Retinal pigment epithelial cell (primary cell): Measurements from ENCODE around the gene MPZL1.

Experiments
- DNase-seq: peaks from one replicate; pipeline ENCODE4 v3.0.0-alpha.2; 2010; ENCODE audit warnings: low read depth
- H3K4me3 ChIP-seq: 2 replicates; pipeline ENCODE4 v1.5.1; 2011; ENCODE audit warnings: mild to moderate bottlenecking, low read length, control low read depth, moderate library complexity
- TF ChIP-seq, protein P1 (sequence below): conservative IDR thresholded peaks from 2 replicates; pipeline ENCODE4 v1.5.1; 2011; ENCODE audit warnings: low read depth, low read length, control low read depth, inconsistent platforms

Gene MPZL1

DNA sequence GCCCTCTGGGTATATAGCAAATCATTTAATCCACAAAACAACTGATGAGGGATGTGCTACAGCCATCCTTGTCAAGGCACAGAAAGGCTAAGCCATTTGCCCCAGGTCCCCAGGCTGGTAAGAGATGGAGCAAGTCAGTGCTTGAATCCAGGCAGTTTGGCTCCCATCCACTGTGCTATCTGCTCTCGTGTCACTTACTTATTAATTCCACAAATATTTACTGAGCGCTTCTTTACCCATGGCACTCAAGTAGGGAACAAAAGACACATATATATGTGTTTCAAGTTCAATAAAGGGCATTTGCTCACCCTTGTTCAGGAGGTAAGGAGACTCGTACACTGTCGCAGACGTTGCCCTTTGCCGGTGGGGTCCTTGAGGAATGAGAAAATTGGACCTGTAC, 38.6 kb upstream of the MPZL1 start:
- TF ChIP-seq, protein P1, sequence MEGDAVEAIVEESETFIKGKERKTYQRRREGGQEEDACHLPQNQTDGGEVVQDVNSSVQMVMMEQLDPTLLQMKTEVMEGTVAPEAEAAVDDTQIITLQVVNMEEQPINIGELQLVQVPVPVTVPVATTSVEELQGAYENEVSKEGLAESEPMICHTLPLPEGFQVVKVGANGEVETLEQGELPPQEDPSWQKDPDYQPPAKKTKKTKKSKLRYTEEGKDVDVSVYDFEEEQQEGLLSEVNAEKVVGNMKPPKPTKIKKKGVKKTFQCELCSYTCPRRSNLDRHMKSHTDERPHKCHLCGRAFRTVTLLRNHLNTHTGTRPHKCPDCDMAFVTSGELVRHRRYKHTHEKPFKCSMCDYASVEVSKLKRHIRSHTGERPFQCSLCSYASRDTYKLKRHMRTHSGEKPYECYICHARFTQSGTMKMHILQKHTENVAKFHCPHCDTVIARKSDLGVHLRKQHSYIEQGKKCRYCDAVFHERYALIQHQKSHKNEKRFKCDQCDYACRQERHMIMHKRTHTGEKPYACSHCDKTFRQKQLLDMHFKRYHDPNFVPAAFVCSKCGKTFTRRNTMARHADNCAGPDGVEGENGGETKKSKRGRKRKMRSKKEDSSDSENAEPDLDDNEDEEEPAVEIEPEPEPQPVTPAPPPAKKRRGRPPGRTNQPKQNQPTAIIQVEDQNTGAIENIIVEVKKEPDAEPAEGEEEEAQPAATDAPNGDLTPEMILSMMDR: no peak
- no peak overlapping the region for H3K4me3 ChIP-seq
- DNase-seq: no peak

- TF ChIP-seq, protein P1: no peak
- no peak overlapping the region for H3K4me3 ChIP-seq
- no peak for DNase-seq
Observed at GRCh38 chr1:167683641-167684502, 37.9 kb upstream of the MPZL1 start.

GRCh38 chr1:167685844-167686243, 35.9 kb upstream of the MPZL1 start:
- DNase-seq: no peak
- no peak overlapping the region for H3K4me3 ChIP-seq
- TF ChIP-seq, protein P1: no peak

DNA sequence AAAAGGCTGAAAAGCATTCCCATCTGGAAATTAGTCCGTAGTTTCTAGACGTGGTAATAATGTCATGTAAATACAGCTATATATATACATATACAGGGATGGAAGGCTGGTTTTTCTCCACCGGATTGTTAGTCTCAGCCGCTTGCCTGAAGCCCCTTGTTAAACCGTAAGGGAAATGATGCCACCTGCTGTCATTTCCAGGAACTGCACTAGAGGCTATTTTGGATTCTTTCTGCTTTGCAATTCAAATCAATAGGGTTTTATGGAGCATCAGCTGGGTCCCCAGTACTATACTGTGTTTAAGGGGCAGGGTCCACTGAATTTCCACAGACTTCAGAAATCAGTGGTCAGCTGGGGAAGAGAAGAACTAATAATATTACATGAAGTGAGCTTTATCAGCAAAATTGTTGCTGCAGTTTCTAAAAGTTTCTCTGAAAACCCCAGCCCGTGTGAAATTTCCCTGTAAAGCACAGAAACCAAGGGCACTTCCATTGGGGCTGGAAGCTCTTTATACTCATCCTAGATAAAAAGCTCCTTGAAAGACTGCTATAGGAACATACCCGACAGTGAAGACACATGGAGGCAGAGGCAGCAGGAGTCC, 33.8 kb upstream of the MPZL1 start:
- H3K4me3 ChIP-seq: no peak overlapping the region
- TF ChIP-seq, protein P1: peak; percentile 91
- DNase-seq: peak; percentile 27

DNA sequence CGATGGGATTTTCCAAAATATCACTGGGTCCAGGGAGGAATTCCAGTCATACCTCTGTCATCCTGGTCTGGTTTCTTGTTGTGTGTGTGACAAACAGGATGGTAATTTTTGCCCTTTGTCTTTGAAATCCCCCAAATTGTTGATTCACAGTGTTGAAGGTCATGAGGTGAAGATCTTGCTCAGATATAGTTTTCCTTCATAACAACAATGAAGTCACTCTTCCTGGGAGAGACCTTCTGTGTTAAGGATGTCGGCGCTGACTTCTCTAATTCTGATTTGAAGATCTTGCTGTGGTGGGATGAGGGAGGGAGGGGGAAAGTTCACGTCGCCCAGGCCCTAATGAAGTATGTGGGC, 32.2 kb upstream of the MPZL1 start:
- DNase-seq: no peak
- H3K4me3 ChIP-seq: no peak overlapping the region
- TF ChIP-seq, protein P1: no peak

- TF ChIP-seq, protein P1: no peak
- H3K4me3 ChIP-seq: no peak overlapping the region
- no peak for DNase-seq
Observed at GRCh38 chr1:167690053-167690452, 31.7 kb upstream of the MPZL1 start.
